H9 (cell line): ENCODE data around the gene FFAR4. TPM values are rescaled to one million over a fixed set of nuclear protein-coding genes. Genes with fewer than 3 reads are reported as not detected.

Experiments
- DNase-seq: peaks from one replicate; pipeline ENCODE4 v3.0.0-alpha.2; 2017
- H2AFZ ChIP-seq: one replicate; pipeline ENCODE4 v1.6.1; 2013; ENCODE audit warnings: mild to moderate bottlenecking, low read length, control low read depth, moderate library complexity
- H2AK5ac ChIP-seq: 2 replicates; pipeline ENCODE4 v1.6.1; 2013; ENCODE audit warnings: low read length, control low read depth, mixed read lengths; ENCODE audit not compliant: insufficient read length
- H2BK120ac ChIP-seq: one replicate; pipeline ENCODE4 v1.6.1; 2013; ENCODE audit warnings: low read depth, mild to moderate bottlenecking, low read length, control low read depth, inconsistent platforms; ENCODE audit not compliant: poor library complexity, severe bottlenecking
- H2BK12ac ChIP-seq: 2 replicates; pipeline ENCODE4 v1.6.1; 2013; ENCODE audit warnings: low read length, control low read depth, mixed read lengths, low read depth; ENCODE audit not compliant: insufficient read length
- H2BK15ac ChIP-seq: 2 replicates; pipeline ENCODE4 v1.6.1; 2013; ENCODE audit warnings: low read depth, low read length, control low read depth
- H2BK20ac ChIP-seq: one replicate; pipeline ENCODE4 v1.6.1; 2013; ENCODE audit warnings: low read depth, mild to moderate bottlenecking, low read length, control low read depth, inconsistent platforms; ENCODE audit not compliant: poor library complexity, severe bottlenecking
- H2BK5ac ChIP-seq: 2 replicates; pipeline ENCODE4 v1.6.1; 2013; ENCODE audit warnings: low read length, control low read depth, mixed read lengths; ENCODE audit not compliant: insufficient read length
- H3K14ac ChIP-seq: 2 replicates; pipeline ENCODE4 v1.6.1; 2013; ENCODE audit warnings: low read length, control low read depth; ENCODE audit not compliant: insufficient read depth
- H3K18ac ChIP-seq: 2 replicates; pipeline ENCODE4 v1.6.1; 2013; ENCODE audit warnings: low read depth, mild to moderate bottlenecking, mixed read lengths, low read length, control low read depth; ENCODE audit not compliant: insufficient read length
- H3K23ac ChIP-seq: 2 replicates; pipeline ENCODE4 v1.6.1; 2013; ENCODE audit warnings: low read length, control low read depth, mixed read lengths, low read depth; ENCODE audit not compliant: insufficient read length
- H3K23me2 ChIP-seq: 2 replicates; pipeline ENCODE4 v1.6.1; 2013; ENCODE audit warnings: low read depth, mild to moderate bottlenecking, mixed read lengths, low read length, control low read depth; ENCODE audit not compliant: insufficient read length, poor library complexity, severe bottlenecking
- H3K27ac ChIP-seq: 2 replicates; pipeline ENCODE4 v1.5.1; 2013; ENCODE audit warnings: low read length, control low read depth, mixed read lengths, low read depth; ENCODE audit not compliant: insufficient read length
- H3K27me3 ChIP-seq: 2 replicates; pipeline ENCODE4 v1.6.1; 2013; ENCODE audit warnings: low read length, control low read depth, inconsistent platforms; ENCODE audit not compliant: insufficient read depth
- H3K4ac ChIP-seq: 2 replicates; pipeline ENCODE4 v1.6.1; 2013; ENCODE audit warnings: low read depth, mild to moderate bottlenecking, control low read depth, inconsistent platforms, low read length, moderate library complexity
- H3K4me1 ChIP-seq: 2 replicates; pipeline ENCODE4 v1.6.1; 2013; ENCODE audit warnings: low read length, control low read depth, inconsistent platforms; ENCODE audit not compliant: insufficient read depth
- H3K4me2 ChIP-seq: 2 replicates; pipeline ENCODE4 v1.6.1; 2013; ENCODE audit warnings: low read length, control low read depth, mixed read lengths; ENCODE audit not compliant: insufficient read length, insufficient read depth
- H3K56ac ChIP-seq: 2 replicates; pipeline ENCODE4 v1.6.1; 2013; ENCODE audit warnings: low read depth, mild to moderate bottlenecking, mixed read lengths, low read length, control low read depth; ENCODE audit not compliant: insufficient read length
- H3K79me1 ChIP-seq: 2 replicates; pipeline ENCODE4 v1.6.1; 2013; ENCODE audit warnings: low read depth, mild to moderate bottlenecking, moderate library complexity, low read length, control low read depth, inconsistent platforms; ENCODE audit not compliant: insufficient read depth, poor library complexity, severe bottlenecking
- H3K79me2 ChIP-seq: 2 replicates; pipeline ENCODE4 v1.6.1; 2013; ENCODE audit warnings: low read length, control low read depth, inconsistent platforms; ENCODE audit not compliant: insufficient read depth
- H3K9ac ChIP-seq: 2 replicates; pipeline ENCODE4 v1.6.1; 2013; ENCODE audit warnings: low read length, control low read depth, mixed read lengths; ENCODE audit not compliant: insufficient read length; ENCODE audit errors: extremely low read depth
- H3K9me3 ChIP-seq: one replicate; pipeline ENCODE4 v1.6.1; 2013; ENCODE audit warnings: low read depth, low read length, inconsistent platforms; ENCODE audit not compliant: control insufficient read depth
- H3T11ph ChIP-seq: one replicate; pipeline ENCODE4 v1.6.1; 2013; ENCODE audit warnings: mild to moderate bottlenecking, low read length, control low read depth, inconsistent platforms
- H4K20me1 ChIP-seq: one replicate; pipeline ENCODE4 v1.6.1; 2013; ENCODE audit not compliant: control insufficient read depth, insufficient read length, insufficient read depth
- H4K5ac ChIP-seq: 2 replicates; pipeline ENCODE4 v1.6.1; 2013; ENCODE audit warnings: low read depth, mild to moderate bottlenecking, mixed read lengths, low read length, control low read depth; ENCODE audit not compliant: insufficient read length
- H4K8ac ChIP-seq: replicated peaks from 2 replicates; pipeline ENCODE4 v1.6.1; 2013; ENCODE audit warnings: low read length, control low read depth, mixed read lengths, low read depth; ENCODE audit not compliant: insufficient read length
- H4K91ac ChIP-seq: 2 replicates; pipeline ENCODE4 v1.6.1; 2013; ENCODE audit warnings: low read depth, mild to moderate bottlenecking, moderate library complexity, mixed read lengths, low read length, control low read depth; ENCODE audit not compliant: insufficient read length
- H3K27ac Mint-ChIP-seq, 3 experiments: 2 replicates in 2 of 3; 3 replicates in 1 of 3; pipeline ENCODE4 v1.8.0; 2020 to 2021; ENCODE audit warnings: mixed read lengths in 3 of 3, mild to moderate bottlenecking in 1 of 3, moderate library complexity in 1 of 3
- H3K27me3 Mint-ChIP-seq: 2 replicates; pipeline ENCODE4 v1.8.0; 2021; ENCODE audit warnings: low read depth, mild to moderate bottlenecking, moderate library complexity, mixed read lengths
- H3K36me3 Mint-ChIP-seq, 3 experiments: 2 replicates in 2 of 3; 3 replicates in 1 of 3; pipeline ENCODE4 v1.8.0; 2020 to 2021; ENCODE audit warnings: low read depth in 3 of 3, mixed read lengths in 3 of 3; ENCODE audit not compliant: insufficient read depth in 1 of 3
- H3K4me1 Mint-ChIP-seq, 2 experiments: 2 replicates each; pipeline ENCODE4 v1.8.0; 2020; ENCODE audit warnings: mixed read lengths in 2 of 2
- H3K4me3 Mint-ChIP-seq, 2 experiments: 2 replicates in 1 of 2; 3 replicates in 1 of 2; pipeline ENCODE4 v1.8.0; 2020 to 2021; ENCODE audit warnings: mild to moderate bottlenecking in 2 of 2, mixed read lengths in 2 of 2, moderate library complexity in 1 of 2
- H3K9me3 Mint-ChIP-seq, 2 experiments: 2 replicates in 1 of 2; 3 replicates in 1 of 2; pipeline ENCODE4 v1.8.0; 2020; ENCODE audit warnings: mild to moderate bottlenecking in 2 of 2, mixed read lengths in 2 of 2, moderate library complexity in 1 of 2
- WGBS: extraction: QIAGEN DNeasy Blood & Tissue Kit; methylation state at CpG from one replicate; pipeline ENCODE4 v1.1.7; 2013; ENCODE audit warnings: missing lambda C conversion rate, low lambda C conversion rate, mixed read lengths; ENCODE audit not compliant: insufficient read length; ENCODE audit errors: extremely low coverage; 5-methylcytosine and 5-hydroxymethylcytosine counted together
- total RNA-seq: library from RNA; stranded (reverse); gene quantifications from 2 replicates; pipeline ENCODE4 v1.2.1, GENCODE V29; 2021
- TF ChIP-seq, protein P1 (sequence below): fragments of 200-600 bp; sonication (generic); conservative IDR thresholded peaks from 3 replicates; pipeline ENCODE4 v1.8.0; 2021; ENCODE audit warnings: antibody characterized with exemption, mild to moderate bottlenecking

Gene FFAR4
- total RNA-seq, 1 experiment from 2014 or later, result not detected

DNA sequence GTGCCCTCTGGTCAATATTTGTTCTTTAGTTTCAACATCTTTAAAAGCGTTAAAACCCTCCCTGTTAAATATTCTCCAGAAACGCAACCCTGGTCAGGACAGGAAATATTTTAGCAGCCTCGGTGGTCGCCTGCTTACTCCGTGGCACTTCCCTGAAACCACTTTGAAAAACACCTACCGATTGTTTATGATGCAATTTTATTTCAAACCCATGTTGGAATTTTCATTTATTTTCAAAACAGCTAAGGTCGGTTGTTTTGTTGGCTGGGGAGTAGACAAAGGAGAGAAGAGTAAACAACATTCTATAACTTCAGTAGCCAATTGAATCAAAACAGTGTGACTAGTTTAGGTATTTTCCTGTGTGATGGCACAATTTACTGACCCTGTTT, 35.3 kb downstream of the FFAR4 start:
- Mint-ChIP-seq H3K36me3 (no peaks in the 10 kb centered on the region; a peak in 1 of 7 replicates), H3K4me3 (peak overlapping the region; percentile 44 to 74), H3K9me3 (no peaks in the 10 kb centered on the region), H3K4me1 (peaks cover 10% of the 10 kb centered on the region in 2 experiments), H3K27ac (no peak overlapping the region), H3K27me3 (peaks cover 81% of the 10 kb centered on the region)
- no peak overlapping the region for H2BK20ac ChIP-seq
- peak overlapping the region; percentile 71 for H3K4me2 ChIP-seq
- H3K27me3 ChIP-seq, result peaks cover 24% of the 10 kb centered on the region
- no peak overlapping the region for H4K8ac ChIP-seq
- H4K91ac ChIP-seq, result no peak overlapping the region
- DNase-seq, result no peak
- H3T11ph ChIP-seq, result no peak overlapping the region
- H3K23ac ChIP-seq, result no peak overlapping the region
- peaks cover 7% of the 10 kb centered on the region for H3K23me2 ChIP-seq
- no peaks in the 10 kb centered on the region for H3K4me1 ChIP-seq
- no peaks in the 10 kb centered on the region for H3K79me1 ChIP-seq
- no peak overlapping the region for H2BK15ac ChIP-seq
- TF ChIP-seq, protein P1, sequence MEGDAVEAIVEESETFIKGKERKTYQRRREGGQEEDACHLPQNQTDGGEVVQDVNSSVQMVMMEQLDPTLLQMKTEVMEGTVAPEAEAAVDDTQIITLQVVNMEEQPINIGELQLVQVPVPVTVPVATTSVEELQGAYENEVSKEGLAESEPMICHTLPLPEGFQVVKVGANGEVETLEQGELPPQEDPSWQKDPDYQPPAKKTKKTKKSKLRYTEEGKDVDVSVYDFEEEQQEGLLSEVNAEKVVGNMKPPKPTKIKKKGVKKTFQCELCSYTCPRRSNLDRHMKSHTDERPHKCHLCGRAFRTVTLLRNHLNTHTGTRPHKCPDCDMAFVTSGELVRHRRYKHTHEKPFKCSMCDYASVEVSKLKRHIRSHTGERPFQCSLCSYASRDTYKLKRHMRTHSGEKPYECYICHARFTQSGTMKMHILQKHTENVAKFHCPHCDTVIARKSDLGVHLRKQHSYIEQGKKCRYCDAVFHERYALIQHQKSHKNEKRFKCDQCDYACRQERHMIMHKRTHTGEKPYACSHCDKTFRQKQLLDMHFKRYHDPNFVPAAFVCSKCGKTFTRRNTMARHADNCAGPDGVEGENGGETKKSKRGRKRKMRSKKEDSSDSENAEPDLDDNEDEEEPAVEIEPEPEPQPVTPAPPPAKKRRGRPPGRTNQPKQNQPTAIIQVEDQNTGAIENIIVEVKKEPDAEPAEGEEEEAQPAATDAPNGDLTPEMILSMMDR, result no peak
- no peak overlapping the region for H3K27ac ChIP-seq
- no peaks in the 10 kb centered on the region for H3K79me2 ChIP-seq
- no peak overlapping the region for H4K5ac ChIP-seq
- no peak overlapping the region for H3K56ac ChIP-seq
- no peak overlapping the region for H2AFZ ChIP-seq
- H2BK120ac ChIP-seq, result no peak overlapping the region
- H3K9ac ChIP-seq, result no peak overlapping the region
- H3K18ac ChIP-seq, result no peak overlapping the region
- no peak overlapping the region for H3K14ac ChIP-seq
- no peak overlapping the region for H3K4ac ChIP-seq
- no peak overlapping the region for H2AK5ac ChIP-seq
- no peaks in the 10 kb centered on the region for H4K20me1 ChIP-seq
- WGBS, result no CpG with 5 or more reads among the region's 7 CpGs
- H2BK12ac ChIP-seq, result no peak overlapping the region
- no peaks in the 10 kb centered on the region for H3K9me3 ChIP-seq
- H2BK5ac ChIP-seq, result no peak overlapping the region
